Measurements from ENCODE around the gene RFTN1.

RFTN1 gene

DNA sequence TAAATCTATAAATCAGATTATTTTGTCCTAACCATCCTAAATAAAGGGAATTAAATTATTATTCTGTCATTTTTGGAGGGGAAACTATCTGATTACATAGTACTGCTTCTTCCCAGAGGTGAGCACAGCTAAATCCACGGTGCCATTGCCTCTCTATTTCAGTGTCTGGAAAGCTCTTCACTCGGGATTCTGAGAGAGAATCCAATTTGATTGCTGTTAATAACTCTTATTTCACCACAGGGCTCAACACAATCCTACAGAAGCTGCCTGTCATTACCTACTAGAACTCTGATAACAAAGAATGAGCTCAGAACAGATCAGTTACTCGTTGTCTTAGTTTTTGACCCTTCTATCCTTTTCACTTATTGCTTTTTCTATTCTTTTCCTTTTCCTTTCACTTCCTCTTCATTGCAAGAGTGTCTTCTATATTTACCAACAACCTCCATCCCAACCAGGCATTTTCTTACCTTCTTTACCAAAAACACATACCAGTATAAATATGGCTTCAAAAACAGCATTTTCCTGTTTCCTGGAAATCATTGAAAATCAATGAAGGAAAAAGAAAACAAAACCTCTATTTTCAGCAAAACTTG, 218.1 kb downstream of the RFTN1 start:
- in situ Hi-C loops (cut with MboI; ENCODE audit: low pct_unique_long_range_greater_than_20kb, low sequenced_read_pairs, unreplicated experiment): loop anchor here (25.0 kb wide), 2 partner anchors 542 to 917 kb away; no protein-coding TSS in a partner anchor
- TF ChIP-seq, protein P1, sequence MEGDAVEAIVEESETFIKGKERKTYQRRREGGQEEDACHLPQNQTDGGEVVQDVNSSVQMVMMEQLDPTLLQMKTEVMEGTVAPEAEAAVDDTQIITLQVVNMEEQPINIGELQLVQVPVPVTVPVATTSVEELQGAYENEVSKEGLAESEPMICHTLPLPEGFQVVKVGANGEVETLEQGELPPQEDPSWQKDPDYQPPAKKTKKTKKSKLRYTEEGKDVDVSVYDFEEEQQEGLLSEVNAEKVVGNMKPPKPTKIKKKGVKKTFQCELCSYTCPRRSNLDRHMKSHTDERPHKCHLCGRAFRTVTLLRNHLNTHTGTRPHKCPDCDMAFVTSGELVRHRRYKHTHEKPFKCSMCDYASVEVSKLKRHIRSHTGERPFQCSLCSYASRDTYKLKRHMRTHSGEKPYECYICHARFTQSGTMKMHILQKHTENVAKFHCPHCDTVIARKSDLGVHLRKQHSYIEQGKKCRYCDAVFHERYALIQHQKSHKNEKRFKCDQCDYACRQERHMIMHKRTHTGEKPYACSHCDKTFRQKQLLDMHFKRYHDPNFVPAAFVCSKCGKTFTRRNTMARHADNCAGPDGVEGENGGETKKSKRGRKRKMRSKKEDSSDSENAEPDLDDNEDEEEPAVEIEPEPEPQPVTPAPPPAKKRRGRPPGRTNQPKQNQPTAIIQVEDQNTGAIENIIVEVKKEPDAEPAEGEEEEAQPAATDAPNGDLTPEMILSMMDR (IDR thresholded peaks at IDR 0.05; ENCODE audit: extremely low read depth, insufficient read depth, missing control alignments): no peak
- DNase-seq (ENCODE audit: low spot score): no peak

DNA sequence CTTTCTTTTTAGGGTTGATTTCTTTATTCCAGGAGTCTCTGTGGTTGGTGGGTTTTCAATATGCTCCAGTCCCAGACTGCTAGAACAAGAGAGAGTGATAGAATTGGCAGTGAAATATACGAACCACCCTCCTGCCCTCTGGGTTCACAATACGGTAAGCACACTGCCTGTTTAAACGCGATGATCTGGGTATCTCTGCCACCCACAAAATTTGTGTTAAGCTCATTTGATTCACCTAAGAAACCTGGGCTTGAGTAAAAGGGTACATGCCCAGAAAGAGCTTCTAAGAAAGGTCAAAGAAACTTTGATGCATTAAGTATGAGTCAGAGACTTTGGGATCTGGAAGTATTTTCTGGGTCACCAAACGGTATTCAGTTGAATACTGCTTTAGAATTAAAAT, 218.7 kb downstream of the RFTN1 start:
- no peak for DNase-seq (ENCODE audit: low spot score)
- in situ Hi-C loops (cut with MboI; ENCODE audit: low pct_unique_long_range_greater_than_20kb, low sequenced_read_pairs, unreplicated experiment): loop anchor here (25.0 kb wide), 2 partner anchors 542 to 917 kb away; no protein-coding TSS in a partner anchor
- TF ChIP-seq, protein P1 (IDR thresholded peaks at IDR 0.05; ENCODE audit: extremely low read depth, insufficient read depth, missing control alignments): no peak

DNA sequence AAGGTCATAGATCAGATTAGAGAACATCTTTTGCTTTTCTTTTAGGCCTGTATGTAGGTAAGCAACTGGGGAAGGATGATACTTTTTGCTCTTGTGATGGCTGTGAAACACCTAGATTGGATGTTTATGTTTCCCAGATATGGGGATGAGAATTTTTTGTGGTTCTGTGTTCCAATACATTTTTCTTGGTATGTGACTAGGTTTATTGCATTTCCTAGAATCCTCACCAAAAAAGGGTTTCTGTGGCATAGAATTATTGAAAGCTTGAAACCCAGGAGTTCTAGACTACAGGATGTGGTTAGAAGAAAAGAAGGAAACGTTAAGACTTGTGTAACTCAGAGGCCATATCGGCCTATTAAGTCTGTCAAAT, 222.7 kb downstream of the RFTN1 start:
- in situ Hi-C loops (cut with MboI; ENCODE audit: low pct_unique_long_range_greater_than_20kb, low sequenced_read_pairs, unreplicated experiment): loop anchor here (25.0 kb wide), 2 partner anchors 546 to 921 kb away; no protein-coding TSS in a partner anchor
- TF ChIP-seq, protein P1 (IDR thresholded peaks at IDR 0.05; ENCODE audit: extremely low read depth, insufficient read depth, missing control alignments): no peak
- no peak for DNase-seq (ENCODE audit: low spot score)

DNA sequence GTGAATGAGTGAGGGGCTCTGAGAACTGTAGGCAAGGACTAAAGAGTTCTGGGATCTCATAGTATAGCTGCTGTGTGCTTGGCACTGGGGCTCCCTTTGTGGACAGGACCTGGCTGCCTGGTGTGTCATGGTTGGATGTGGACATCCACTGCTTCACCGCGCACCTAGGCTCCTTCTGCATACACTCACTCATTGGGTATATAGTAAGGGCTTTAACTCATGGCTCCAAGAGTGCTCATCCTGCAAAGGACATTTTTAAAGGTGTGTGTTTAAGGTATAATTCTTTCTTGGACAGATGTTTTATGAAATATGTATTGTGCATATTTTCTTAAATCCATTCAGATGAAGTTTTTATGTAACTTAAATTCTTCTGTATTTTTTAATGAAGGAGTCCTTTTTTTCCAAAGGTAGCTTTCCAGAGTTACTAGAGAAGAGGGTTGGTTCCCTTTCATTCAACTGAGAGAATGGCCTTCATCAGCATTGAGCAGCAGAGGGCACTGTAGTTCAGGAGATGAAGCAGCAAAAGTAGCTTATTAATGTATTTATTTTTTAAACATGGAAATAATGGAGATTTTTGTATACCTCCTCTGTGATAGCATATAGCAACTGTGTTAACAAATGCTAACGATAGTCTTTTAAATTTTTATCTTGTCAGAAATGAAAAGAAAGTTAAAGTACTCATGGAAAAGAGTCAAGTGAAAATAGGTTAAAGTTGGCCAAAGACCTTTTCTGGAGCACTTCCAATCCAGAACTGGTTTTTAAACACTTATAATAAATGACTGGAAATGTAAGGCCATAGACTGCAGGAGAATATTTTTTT, 223.3 kb downstream of the RFTN1 start:
- TF ChIP-seq, protein P1 (IDR thresholded peaks at IDR 0.05; ENCODE audit: extremely low read depth, insufficient read depth, missing control alignments): peak; percentile 87
- DNase-seq (ENCODE audit: low spot score): peak; percentile 26
- in situ Hi-C loops (cut with MboI; ENCODE audit: low pct_unique_long_range_greater_than_20kb, low sequenced_read_pairs, unreplicated experiment): loop anchor here (25.0 kb wide), 2 partner anchors 547 to 922 kb away; no protein-coding TSS in a partner anchor

DNA sequence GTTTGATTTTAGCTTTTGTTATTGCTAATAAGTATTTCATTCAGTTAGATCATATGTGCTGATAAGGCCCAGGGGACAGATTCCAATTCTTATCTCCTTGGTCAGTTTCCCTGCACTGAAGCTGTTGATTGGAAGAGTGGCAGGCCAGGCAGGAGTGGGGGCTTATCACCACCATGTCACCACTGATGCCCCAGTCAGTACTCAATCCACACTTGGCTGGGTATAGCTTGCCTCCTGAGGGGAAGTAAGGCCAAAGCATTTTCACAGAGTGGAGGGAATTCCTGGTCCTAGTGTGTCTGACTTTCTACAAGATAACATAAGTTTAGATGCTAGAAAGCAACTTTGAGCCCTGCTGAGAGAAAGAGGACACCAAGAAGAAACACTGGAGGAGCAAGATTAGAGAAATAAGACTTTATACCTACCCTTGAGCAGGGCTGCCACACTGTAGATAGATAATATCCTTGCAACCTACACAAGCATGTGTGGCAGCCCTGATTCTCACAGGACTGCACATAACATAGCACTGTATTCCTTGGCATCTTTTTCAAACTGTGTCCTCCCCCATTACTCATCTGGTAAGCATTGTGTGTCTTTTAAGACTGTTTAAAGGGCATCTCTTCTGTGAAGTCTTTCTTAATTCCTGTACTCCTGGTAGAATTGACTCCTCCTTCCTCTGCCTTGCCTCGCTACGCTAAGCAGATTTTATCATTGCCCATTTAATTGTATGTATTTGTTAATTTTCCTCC, 224.2 kb downstream of the RFTN1 start:
- TF ChIP-seq, protein P1 (IDR thresholded peaks at IDR 0.05; ENCODE audit: extremely low read depth, insufficient read depth, missing control alignments): no peak
- in situ Hi-C loops (cut with MboI; ENCODE audit: low pct_unique_long_range_greater_than_20kb, low sequenced_read_pairs, unreplicated experiment): loop anchor here (5.0 to 25.0 kb wide), 3 partner anchors 263 to 923 kb away; no protein-coding TSS in a partner anchor
- DNase-seq (ENCODE audit: low spot score): no peak

DNA sequence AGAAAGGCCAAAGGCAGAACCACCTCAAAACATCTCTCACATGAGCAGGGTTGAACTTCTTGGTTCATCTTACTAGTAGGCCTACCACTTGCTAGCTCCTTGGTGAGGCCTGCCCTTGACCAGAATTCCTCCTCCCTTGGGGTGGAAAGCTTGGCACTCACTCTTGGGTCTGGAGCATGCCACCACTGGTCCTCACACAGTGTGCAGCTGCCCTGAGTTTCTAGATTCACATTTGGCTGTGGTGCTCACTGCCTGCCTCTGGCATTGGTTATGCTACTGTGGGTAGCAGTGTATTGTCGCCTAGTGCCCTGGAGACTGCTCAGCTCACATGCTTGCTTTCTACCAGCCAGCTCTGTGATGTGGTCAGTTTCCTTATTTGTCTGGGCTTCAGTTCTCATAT, 224.8 kb downstream of the RFTN1 start:
- in situ Hi-C loops (cut with MboI; ENCODE audit: low pct_unique_long_range_greater_than_20kb, low sequenced_read_pairs, unreplicated experiment): loop anchor here (5.0 to 25.0 kb wide), 3 partner anchors 264 to 924 kb away; no protein-coding TSS in a partner anchor
- TF ChIP-seq, protein P1 (IDR thresholded peaks at IDR 0.05; ENCODE audit: extremely low read depth, insufficient read depth, missing control alignments): no peak
- no peak for DNase-seq (ENCODE audit: low spot score)

Data from GM13977 (cell line).